Erythroblast (primary cell): ENCODE results near the gene ZNF215.

Experiments used
- GATA1 ChIP-seq: IDR thresholded peaks from 2 replicates; pipeline ENCODE4 v1.6.1; 2011; ENCODE audit warnings: low read depth, mild to moderate bottlenecking, control low read depth, low read length, moderate library complexity
- POLR2A ChIP-seq: IDR thresholded peaks from 2 replicates; pipeline ENCODE4 v1.6.1; 2011; ENCODE audit warnings: mild to moderate bottlenecking, low read length

DNA sequence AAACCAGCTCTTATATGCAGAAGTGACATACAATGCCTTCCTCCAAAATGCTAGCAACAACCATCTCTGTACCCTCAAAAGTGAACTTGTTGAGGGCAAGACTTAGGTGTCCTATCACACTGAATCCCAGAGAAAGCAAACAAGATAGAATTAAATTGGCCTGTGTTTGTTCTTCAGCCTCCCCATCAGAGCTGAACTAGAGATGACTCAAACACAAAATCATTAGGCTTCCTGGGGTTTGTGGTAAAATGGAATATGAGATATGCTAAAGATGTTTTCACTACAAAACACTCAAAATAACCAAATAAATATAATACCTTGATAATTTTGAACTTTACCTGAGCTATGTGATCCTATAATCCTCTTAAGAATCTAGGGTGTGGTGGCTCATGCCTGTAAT is 62.3 kb downstream of the ZNF215 start:
- TF ChIP-seq POLR2A (no peak), GATA1 (no peak)
